ENCODE results near the gene ATP2B2. TPM values are rescaled to one million over a fixed set of nuclear protein-coding genes. Genes with fewer than 3 reads are reported as not detected.

Gene ATP2B2
- polyA plus RNA-seq, 2 of the 4 experiments (the other 2 are of a cell fraction) = 0.03 to 0.04 TPM

DNA sequence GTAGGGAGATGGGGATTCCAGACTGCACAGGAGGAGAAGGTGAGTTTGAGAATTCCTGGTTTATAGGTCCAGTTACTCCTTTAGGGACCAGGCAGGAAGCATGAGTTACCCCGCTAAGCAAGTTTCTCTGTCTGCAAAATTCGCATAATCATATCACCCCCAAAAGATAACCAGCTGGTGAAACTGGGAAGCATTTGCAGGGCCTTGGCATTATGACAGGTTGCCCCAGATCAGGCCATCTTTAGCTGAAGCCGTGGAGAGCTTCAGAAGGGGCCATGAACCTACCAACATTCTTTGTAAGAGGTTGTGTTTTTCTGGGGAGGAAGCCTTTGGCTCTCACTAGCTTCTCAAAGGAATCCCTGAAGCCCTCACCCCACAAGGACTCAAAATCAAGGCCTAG, 29.4 kb downstream of the ATP2B2 start:
- no peaks in the 10 kb centered on the region for H3K9me3 ChIP-seq
- TF ChIP-seq, protein P1, sequence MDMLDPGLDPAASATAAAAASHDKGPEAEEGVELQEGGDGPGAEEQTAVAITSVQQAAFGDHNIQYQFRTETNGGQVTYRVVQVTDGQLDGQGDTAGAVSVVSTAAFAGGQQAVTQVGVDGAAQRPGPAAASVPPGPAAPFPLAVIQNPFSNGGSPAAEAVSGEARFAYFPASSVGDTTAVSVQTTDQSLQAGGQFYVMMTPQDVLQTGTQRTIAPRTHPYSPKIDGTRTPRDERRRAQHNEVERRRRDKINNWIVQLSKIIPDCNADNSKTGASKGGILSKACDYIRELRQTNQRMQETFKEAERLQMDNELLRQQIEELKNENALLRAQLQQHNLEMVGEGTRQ (IDR thresholded peaks at IDR 0.05) = no peak
- TF ChIP-seq POLR2A (IDR thresholded peaks at IDR 0.05; ENCODE audit: low read length) (no peak), TFCP2L1 (CRISPR knock-in tag; IDR thresholded peaks at IDR 0.05) (no peak), JUNB (IDR thresholded peaks at IDR 0.05) (no peak), RAD21 (conservative IDR thresholded peaks at IDR 0.05 in 1 of 2, IDR thresholded peaks at IDR 0.05 in 1 of 2) (no peak), NFE2L2 (conservative IDR thresholded peaks at IDR 0.05; ENCODE audit: low read length) (no peak), RNF2 (IDR thresholded peaks at IDR 0.05; ENCODE audit: borderline replicate concordance, low read depth) (no peak)
- no peak overlapping the region for H3K27ac ChIP-seq
- H3K4me1 ChIP-seq = no peaks in the 10 kb centered on the region
- no peak overlapping the region for H3K4me3 ChIP-seq
- WGBS (ENCODE audit: missing lambda C conversion rate) = 35% methylated on average over 3 of the region's 3 CpGs
- DNase-seq (ENCODE audit: low read depth in 1 of 2, low spot score in 1 of 2) (no peak), FAIRE-seq (no peak), ATAC-seq (no peak)
- no peak overlapping the region for H3K4me2 ChIP-seq
- ChIA-PET POLR2A (no interaction called here), CTCF (interaction anchor here (0.6 to 1.3 kb wide), 4 partner anchors 10 to 263 kb away, joined by 3 to 4 read pairs (median 4); no protein-coding TSS in a partner anchor)

DNA sequence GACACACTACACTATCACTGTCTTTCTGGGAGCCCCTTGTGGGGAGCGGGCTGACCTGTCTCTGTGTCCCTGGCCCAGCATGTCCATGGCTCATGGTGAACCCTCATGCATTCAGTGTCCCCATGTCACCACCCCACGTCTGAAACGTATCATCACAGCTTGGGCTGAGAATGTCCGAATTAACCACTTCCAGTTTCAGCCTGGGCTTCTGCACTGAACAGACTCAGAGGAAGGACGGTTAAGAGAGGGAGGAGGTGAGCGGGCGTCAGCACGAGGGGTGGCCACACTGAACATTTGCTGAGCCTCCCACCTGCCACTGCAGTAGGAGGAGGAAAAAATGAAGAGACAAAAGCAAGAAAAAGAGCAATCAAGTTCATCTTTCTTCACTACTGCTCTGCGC, 30.5 kb downstream of the ATP2B2 start:
- no peak overlapping the region for H3K4me3 ChIP-seq
- CTCF ChIA-PET = no interaction called here
- no peak overlapping the region for H3K4me2 ChIP-seq
- DNase-seq (ENCODE audit: low read depth in 1 of 2, low spot score in 1 of 2) = no peak
- peak in 1 of 2 experiments; percentile 19; a peak in 2 of 6 replicates for ATAC-seq
- WGBS (ENCODE audit: missing lambda C conversion rate) = 47% methylated on average over 9 of the region's 9 CpGs
- POLR2A ChIA-PET = no interaction called here
- H3K27ac ChIP-seq = no peak overlapping the region
- no peaks in the 10 kb centered on the region for H3K4me1 ChIP-seq
- no peak for FAIRE-seq
- TF ChIP-seq MAFK (IDR thresholded peaks at IDR 0.05; ENCODE audit: partially characterized antibody) (no peak), JUN (IDR thresholded peaks at IDR 0.05) (no peak), RFX5 (IDR thresholded peaks at IDR 0.05) (no peak), ZNF302 (CRISPR knock-in tag; IDR thresholded peaks at IDR 0.05) (no peak), HEYL (CRISPR knock-in tag; IDR thresholded peaks at IDR 0.05) (no peak), GATA3 (IDR thresholded peaks at IDR 0.05; ENCODE audit: borderline replicate concordance) (no peak), CEBPB (IDR thresholded peaks at IDR 0.05) (no peak), CBX8 (IDR thresholded peaks at IDR 0.05) (no peak), RNF2 (IDR thresholded peaks at IDR 0.05; ENCODE audit: borderline replicate concordance, low read depth) (no peak), CHD4 (IDR thresholded peaks at IDR 0.05; ENCODE audit: borderline replicate concordance) (no peak), RARB (CRISPR knock-in tag; IDR thresholded peaks at IDR 0.05) (no peak), ZC3H11A (IDR thresholded peaks at IDR 0.05) (no peak), POLR2AphosphoS2 (conservative IDR thresholded peaks at IDR 0.05; ENCODE audit: low read length) (no peak), RAD21 (conservative IDR thresholded peaks at IDR 0.05 in 1 of 2, IDR thresholded peaks at IDR 0.05 in 1 of 2) (no peak)
- TF ChIP-seq, protein P2, sequence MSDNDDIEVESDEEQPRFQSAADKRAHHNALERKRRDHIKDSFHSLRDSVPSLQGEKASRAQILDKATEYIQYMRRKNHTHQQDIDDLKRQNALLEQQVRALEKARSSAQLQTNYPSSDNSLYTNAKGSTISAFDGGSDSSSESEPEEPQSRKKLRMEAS (IDR thresholded peaks at IDR 0.05) = no peak
- TF ChIP-seq, protein P3, sequence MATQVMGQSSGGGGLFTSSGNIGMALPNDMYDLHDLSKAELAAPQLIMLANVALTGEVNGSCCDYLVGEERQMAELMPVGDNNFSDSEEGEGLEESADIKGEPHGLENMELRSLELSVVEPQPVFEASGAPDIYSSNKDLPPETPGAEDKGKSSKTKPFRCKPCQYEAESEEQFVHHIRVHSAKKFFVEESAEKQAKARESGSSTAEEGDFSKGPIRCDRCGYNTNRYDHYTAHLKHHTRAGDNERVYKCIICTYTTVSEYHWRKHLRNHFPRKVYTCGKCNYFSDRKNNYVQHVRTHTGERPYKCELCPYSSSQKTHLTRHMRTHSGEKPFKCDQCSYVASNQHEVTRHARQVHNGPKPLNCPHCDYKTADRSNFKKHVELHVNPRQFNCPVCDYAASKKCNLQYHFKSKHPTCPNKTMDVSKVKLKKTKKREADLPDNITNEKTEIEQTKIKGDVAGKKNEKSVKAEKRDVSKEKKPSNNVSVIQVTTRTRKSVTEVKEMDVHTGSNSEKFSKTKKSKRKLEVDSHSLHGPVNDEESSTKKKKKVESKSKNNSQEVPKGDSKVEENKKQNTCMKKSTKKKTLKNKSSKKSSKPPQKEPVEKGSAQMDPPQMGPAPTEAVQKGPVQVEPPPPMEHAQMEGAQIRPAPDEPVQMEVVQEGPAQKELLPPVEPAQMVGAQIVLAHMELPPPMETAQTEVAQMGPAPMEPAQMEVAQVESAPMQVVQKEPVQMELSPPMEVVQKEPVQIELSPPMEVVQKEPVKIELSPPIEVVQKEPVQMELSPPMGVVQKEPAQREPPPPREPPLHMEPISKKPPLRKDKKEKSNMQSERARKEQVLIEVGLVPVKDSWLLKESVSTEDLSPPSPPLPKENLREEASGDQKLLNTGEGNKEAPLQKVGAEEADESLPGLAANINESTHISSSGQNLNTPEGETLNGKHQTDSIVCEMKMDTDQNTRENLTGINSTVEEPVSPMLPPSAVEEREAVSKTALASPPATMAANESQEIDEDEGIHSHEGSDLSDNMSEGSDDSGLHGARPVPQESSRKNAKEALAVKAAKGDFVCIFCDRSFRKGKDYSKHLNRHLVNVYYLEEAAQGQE (IDR thresholded peaks at IDR 0.05) = no peak
- TF ChIP-seq, protein P4, sequence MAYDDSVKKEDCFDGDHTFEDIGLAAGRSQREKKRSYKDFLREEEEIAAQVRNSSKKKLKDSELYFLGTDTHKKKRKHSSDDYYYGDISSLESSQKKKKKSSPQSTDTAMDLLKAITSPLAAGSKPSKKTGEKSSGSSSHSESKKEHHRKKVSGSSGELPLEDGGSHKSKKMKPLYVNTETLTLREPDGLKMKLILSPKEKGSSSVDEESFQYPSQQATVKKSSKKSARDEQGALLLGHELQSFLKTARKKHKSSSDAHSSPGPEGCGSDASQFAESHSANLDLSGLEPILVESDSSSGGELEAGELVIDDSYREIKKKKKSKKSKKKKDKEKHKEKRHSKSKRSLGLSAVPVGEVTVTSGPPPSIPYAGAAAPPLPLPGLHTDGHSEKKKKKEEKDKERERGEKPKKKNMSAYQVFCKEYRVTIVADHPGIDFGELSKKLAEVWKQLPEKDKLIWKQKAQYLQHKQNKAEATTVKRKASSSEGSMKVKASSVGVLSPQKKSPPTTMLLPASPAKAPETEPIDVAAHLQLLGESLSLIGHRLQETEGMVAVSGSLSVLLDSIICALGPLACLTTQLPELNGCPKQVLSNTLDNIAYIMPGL (CRISPR knock-in tag; IDR thresholded peaks at IDR 0.05; ENCODE audit: borderline replicate concordance) = no peak
- H3K9me3 ChIP-seq = no peaks in the 10 kb centered on the region
